HG03342 (cell line): Measurements from ENCODE around the gene WDR13.
"Not testable (repeated sequence)": the region's sequence is repeated elsewhere in the genome, so short reads cannot be mapped to it uniquely, and the experiment has no call there.

ENCODE experiments used
- ATAC-seq: cut with Tn5 transposase; IDR thresholded peaks from one replicate; pipeline ENCODE4 v1.9.1; 2021; ENCODE audit warnings: mild to moderate bottlenecking, moderate library complexity; ENCODE audit not compliant: unreplicated experiment

The WDR13 gene

DNA sequence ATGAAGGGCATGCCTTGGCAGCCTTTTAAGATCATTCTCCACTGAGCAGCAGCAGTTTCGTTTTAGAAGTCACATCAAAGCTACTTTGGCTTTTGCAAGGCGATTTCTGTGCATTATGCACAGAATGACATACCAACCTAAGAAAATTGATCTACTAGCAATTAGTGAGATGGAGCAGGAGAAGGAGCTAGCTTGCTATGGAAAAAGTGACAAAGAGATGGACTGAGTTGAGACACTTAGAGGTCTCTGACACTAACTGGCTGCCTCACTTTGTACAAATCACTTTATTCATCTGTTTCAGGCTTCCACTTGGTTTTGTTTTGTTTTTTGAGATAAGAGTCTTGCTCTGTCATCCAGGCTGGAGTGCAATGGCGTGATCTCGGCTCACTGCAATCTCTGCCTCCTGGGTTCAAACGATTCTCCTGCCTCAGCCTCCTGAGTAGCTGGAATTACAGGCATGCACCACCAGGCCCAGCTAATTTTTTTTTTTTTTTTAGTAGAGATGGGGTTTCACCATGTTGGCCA lies 54.8 kb downstream of the WDR13 start:
- not testable (repeated sequence) for ATAC-seq

DNA sequence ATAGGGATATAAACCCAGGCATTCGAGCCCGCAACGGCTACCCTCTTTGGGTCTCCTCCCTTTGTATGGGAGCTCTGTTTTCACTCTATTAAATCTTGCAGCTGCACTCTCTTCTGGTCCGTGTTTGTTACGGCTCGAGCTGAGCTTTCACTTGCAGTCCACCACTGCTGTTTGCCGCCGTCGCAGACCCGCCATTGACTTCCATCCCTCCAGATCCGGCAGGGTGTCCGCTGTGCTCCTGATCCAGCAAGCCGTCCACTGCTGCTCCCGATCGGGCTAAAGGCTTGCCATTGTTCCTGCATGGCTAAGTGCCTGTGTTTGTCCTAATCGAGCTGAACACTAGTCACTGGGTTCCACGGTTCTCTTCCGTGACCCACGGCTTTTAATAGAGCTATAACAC lies 57.5 kb downstream of the WDR13 start:
- not testable (repeated sequence) for ATAC-seq
